Activated gamma-delta T cell (primary cell): Measurements from ENCODE around the gene SLC19A1.

Source experiments
- DNase-seq: peaks from one replicate; lab custom pipeline; 2025; lab: John Stamatoyannopoulos, UW

The SLC19A1 gene

GRCh38 chr21:45468051-45468970 is 73.9 kb downstream of the SLC19A1 start:
- DNase-seq: no peak

GRCh38 chr21:45467221-45467779 is 74.9 kb downstream of the SLC19A1 start:
- no peak for DNase-seq

GRCh38 chr21:45466330-45467220 is 75.7 kb downstream of the SLC19A1 start:
- no peak for DNase-seq

- no peak for DNase-seq
Measured at GRCh38 chr21:45465611-45466329, 76.5 kb downstream of the SLC19A1 start.

GRCh38 chr21:45465105-45465504 is 77.1 kb downstream of the SLC19A1 start:
- no peak for DNase-seq

- DNase-seq: no peak
Measured at GRCh38 chr21:45464309-45464708, 77.9 kb downstream of the SLC19A1 start.

GRCh38 chr21:45463871-45464270 is 78.4 kb downstream of the SLC19A1 start:
- no peak for DNase-seq

- DNase-seq: no peak
Measured at GRCh38 chr21:45461806-45462341, 80.4 kb downstream of the SLC19A1 start.

GRCh38 chr21:45461369-45461750 is 80.9 kb downstream of the SLC19A1 start:
- no peak for DNase-seq

- no peak for DNase-seq
Measured at GRCh38 chr21:45460611-45461368, 81.5 kb downstream of the SLC19A1 start.

- DNase-seq: no peak
Measured at GRCh38 chr21:45460011-45460565, 82.2 kb downstream of the SLC19A1 start.

GRCh38 chr21:45459171-45460010 is 82.8 kb downstream of the SLC19A1 start:
- no peak for DNase-seq

- no peak for DNase-seq
Measured at GRCh38 chr21:45458281-45459170, 83.7 kb downstream of the SLC19A1 start.

- no peak for DNase-seq
Measured at GRCh38 chr21:45457832-45458172, 84.4 kb downstream of the SLC19A1 start.

- DNase-seq: no peak
Measured at GRCh38 chr21:45457161-45457831, 84.9 kb downstream of the SLC19A1 start.

- DNase-seq: no peak
Measured at GRCh38 chr21:45456584-45457160, 85.6 kb downstream of the SLC19A1 start.
